GM21447 (cell line): ENCODE measurements around the gene FAM131C.
"Not testable (repeated sequence)": the region's sequence is repeated elsewhere in the genome, so short reads cannot be mapped to it uniquely, and the experiment has no call there.

Source experiments
- ATAC-seq: cut with Tn5 transposase; IDR thresholded peaks from one replicate; pipeline ENCODE4 v1.9.1; 2021; ENCODE audit not compliant: unreplicated experiment

The FAM131C gene

DNA sequence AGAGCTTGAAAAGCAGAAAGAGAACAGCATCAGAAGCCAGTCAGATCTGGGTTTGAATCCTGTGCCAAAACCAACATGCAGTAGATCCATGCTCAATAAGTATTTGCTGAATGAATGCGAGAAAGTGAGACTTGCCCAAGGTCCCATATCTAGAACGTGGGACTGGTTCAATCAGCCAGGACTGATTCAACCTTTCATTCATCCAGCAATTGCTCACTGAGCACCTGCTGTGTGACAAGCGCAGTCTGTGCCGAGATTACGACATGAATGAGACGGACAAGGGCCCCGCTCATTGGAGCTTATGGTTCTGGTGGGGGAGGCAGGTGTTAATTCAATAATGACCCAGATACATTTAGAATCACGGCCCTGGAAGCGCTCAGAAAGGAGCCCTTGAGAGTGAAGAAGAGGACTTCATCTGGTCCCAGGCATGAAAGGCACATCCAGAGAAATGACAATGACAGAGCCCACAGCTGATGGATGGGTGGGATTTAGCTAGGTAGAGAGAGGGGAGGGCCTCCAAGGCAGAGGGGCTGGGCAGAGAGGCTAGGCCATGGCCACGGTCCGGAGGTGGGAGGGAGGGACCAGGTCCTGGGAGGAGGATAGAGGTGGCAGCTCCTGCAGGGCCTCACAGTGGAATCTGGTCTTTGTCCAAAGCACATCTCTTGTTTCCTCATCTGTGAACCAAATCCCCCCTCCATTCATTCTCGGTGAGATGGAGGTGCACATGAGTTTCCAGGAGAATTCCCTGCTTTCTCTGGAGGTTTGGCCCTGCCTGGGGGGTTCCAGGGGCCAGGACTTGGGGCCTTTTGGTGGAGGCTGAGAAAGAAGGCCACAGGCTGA lies 4.2 kb upstream of the FAM131C start:
- no peak for ATAC-seq

GRCh38 chr1:16076865-16077238 lies 3.4 kb upstream of the FAM131C start:
- ATAC-seq: no peak

GRCh38 chr1:16076031-16076864 lies 2.8 kb upstream of the FAM131C start:
- no peak for ATAC-seq

GRCh38 chr1:16075337-16076030 lies 2.0 kb upstream of the FAM131C start:
- no peak for ATAC-seq

- no peak for ATAC-seq
These were observed 766 bp upstream of the FAM131C start for GRCh38 chr1:16074217-16074616.

DNA sequence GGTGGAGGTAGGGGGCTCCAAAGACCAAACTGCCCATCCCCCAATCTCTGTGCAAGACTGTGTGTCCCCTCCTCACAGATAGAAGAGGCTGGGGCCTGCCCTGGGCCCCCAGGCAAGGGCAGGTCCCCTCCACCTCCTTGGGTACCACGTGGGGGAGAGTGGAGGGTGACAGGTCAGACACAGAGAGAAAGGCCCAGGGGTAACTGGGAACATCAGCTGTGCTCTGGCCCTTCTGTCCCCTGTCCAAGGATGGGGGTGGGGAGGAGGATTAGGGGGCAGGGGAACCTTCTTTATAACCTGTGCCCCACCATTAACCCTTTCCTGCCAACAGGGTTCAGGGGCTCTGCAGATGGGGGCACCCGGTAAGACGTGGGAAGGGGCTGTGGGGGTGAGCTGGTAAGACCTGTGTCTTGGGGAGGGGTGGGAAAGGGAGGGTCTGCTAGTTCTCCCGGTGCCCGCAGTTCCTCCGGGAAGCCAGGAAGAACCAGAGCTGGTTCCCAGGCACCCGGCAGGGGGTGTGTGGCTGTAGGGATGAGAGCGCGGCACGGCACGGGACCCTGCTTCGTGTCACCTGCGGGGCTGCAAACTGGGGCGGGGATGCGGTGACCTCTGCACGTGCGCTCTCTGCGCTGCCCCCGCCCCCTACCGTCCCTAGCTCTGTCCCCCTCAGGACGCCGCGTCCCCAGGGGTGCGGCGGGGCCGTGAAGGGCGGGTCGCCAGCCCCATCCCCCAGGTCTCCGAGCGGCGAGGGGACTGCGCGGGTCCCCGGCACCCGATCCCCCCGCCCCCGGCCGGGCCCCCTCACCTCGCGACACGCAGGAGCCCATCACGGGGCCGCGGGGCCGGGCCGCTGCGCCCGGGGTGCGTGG lies 601 bp downstream of the FAM131C start:
- no peak for ATAC-seq

GRCh38 chr1:16072095-16072494 lies 1.4 kb downstream of the FAM131C start:
- ATAC-seq: no peak

- ATAC-seq: no peak
These were observed 1.8 kb downstream of the FAM131C start for GRCh38 chr1:16071614-16072013.

DNA sequence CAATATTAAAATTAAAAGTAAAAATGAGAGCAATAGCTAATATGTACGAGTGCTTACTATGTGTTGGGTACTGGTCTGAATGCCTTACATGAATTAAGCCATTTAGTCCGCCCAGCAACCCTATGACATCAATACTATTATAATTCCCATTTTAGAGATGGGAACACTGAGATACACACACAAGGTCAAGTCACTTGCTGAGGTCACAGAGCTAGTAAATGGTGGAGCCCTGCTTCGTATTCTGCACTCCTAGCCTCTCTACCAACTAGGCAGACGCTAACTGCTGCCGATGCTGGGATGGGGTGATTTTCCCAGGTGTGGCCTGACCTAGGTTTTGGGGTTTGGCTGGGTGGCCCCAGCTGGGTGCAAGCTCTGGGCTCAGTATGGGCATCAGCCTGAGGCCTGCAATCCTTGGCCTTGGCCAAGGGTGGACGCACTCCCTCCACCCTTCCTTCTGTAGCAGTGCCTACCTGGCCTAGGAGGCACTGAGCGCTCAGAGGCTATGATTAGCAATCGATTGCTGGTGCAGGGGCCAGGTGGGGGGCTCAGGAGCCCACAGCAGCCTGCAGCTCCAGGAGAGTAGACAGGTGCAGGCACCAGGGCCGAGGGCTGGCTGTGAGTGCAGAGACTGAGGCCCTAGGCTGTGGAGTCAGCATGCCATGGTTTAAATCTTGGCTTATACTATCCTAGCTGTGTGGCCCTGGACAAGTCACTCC lies 2.7 kb downstream of the FAM131C start:
- ATAC-seq: no peak

DNA sequence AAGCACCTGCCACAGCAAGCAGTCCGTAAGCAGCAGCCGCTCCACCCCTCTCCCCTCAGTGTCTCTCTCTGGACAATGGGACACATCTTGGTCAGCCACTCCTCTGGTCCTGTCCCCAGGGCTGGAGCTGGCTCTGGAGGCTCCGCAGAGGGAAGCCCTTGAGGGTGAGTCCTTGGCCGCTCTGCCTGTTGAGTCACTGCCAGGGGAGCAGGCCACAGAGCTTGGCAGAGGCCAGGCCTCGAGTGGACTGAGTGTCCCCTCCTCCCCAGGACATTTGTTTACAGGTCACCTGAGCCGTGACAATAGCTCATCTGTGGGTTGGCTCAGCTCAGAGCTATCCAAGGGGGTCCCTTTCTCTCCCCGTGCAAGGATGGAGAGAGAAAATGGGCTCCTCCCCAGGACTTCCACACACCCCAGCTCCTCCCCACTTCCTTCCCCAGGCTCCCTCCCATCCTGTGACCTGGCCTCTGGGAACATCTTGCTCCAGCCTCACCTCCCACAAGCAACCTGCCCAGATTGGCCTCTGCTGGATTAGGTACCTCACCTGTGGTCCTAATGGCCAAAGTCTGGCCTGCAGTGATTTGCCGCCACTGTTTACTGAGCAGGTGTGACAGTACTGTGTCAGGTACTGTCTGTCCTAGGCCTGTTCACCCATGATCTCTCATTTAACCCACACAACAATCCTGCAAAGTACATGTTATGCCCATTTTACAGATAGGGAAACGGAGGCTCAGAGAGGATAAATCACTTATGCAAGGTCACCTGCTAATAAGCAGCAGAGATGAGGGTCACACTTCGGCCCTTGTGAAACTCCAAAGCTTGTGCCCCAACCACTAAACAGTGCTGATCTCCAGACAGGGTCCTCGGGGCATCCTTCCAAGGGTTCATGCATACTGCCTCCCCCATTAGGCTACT lies 4.8 kb downstream of the FAM131C start:
- no peak for ATAC-seq

GRCh38 chr1:16067933-16068332 lies 5.5 kb downstream of the FAM131C start:
- ATAC-seq: no peak

DNA sequence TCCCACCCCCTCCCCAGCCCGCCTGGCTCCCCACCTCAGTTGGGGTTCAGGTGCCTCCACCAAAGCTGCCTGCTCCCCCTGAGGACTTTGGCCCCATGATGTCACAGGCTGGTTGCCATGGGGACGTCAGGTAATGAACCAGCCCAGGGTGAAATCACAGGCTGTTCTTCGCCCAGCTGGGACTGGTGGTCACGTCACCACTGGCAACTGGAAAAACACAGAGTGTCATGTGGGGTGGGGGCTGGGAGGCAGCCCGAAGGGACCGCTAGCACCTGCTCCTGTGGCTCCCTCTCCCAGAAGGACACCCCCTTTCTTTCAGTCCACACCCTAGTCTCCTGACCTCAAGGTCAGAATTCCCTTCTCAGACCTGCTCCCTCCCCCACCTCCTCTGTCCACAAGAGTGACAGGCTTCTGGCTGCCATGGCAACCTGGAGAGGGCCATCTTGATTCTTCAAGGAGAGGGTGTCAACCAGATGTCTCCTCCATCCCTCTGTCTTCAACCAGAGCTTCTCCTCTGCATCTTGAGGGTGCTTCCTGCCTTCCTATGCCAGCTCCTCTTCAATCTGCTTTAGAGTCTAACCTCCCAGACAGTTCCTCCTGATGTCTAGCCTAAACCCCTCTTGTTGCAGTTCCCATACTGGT lies 6.2 kb downstream of the FAM131C start:
- ATAC-seq: no peak

GRCh38 chr1:16066245-16066644 lies 7.2 kb downstream of the FAM131C start:
- no peak for ATAC-seq

- no peak for ATAC-seq
These were observed 8.2 kb downstream of the FAM131C start for GRCh38 chr1:16065269-16065576.

GRCh38 chr1:16064536-16065268 lies 8.7 kb downstream of the FAM131C start:
- ATAC-seq: no peak

DNA sequence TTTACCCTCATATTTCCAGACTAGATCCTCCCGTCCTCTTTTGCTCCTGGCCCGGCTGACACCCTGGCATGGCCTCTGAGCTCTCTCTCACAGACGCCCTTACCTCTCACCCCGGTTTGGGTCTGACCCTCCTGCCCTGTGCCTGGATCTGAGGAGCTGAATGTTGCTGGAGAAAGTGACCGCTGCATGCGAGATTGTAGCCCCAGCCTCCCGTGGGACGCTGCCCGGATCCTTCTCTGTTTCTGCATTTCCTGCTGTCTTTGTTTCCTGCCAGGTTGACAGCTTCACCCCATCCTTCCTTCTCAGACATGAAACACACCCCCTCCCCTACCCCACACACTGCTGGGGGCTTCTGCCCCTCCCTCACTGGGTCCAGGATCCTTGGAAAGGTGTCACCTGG lies 9.5 kb downstream of the FAM131C start:
- no peak for ATAC-seq

GRCh38 chr1:16063226-16063829 lies 10.1 kb downstream of the FAM131C start:
- no peak for ATAC-seq

- ATAC-seq: not testable (repeated sequence)
These were observed 10.8 kb downstream of the FAM131C start for GRCh38 chr1:16062687-16063075.
